SH-SY5Y (cell line): Measurements from ENCODE around the gene ATP5F1C.

ENCODE experiments used
- GATA2 ChIP-seq: IDR thresholded peaks from 2 replicates; pipeline ENCODE4 v1.6.1; 2011; ENCODE audit warnings: mild to moderate bottlenecking, low read depth, low read length
- GATA3 ChIP-seq: IDR thresholded peaks from 2 replicates; pipeline ENCODE4 v1.6.1; 2011; ENCODE audit warnings: low read depth, mild to moderate bottlenecking, low read length, moderate library complexity

DNA sequence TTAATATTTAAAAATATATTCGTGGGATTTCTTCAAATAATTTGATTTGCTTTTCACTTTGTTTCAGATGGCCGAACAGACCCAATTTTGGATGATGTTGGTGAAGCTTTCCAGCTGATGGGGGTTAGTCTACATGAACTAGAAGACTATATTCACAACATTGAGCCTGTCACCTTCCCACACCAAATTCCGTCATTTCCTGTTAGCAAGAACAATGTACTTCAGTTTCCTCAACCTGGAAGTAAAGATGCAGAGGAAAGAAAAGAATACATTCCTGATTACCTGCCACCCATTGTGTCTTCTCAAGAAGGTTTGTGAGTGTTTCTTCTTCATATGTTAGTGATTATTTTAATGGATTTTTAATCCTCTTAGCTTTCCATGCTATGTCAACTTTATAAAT is 36.3 kb downstream of the ATP5F1C start:
- no peak for TF ChIP-seq GATA2
- no peak for TF ChIP-seq GATA3
